PFSK-1 (cell line): ENCODE results near the gene CENPP.

ENCODE experiments used
- POLR2AphosphoS5 ChIP-seq: IDR thresholded peaks from 2 replicates; pipeline ENCODE4 v1.6.1; 2012; ENCODE audit warnings: low read depth, mild to moderate bottlenecking, control low read depth, low read length, moderate library complexity
- SIN3A ChIP-seq: IDR thresholded peaks from 2 replicates; pipeline ENCODE4 v1.6.1; 2012; ENCODE audit warnings: mild to moderate bottlenecking, low read length, moderate library complexity, borderline replicate concordance; ENCODE audit not compliant: insufficient read depth
- TAF1 ChIP-seq: IDR thresholded peaks from 2 replicates; pipeline ENCODE4 v1.6.1; 2012; ENCODE audit warnings: low read length, control low read depth, borderline replicate concordance; ENCODE audit not compliant: insufficient read depth

GRCh38 chr9:92325991-92326500, 293 bp downstream of the CENPP start:
- TF ChIP-seq POLR2AphosphoS5: no peak
- TF ChIP-seq SIN3A: no peak
- no peak for TF ChIP-seq TAF1
